ENCODE results near the gene STK26.

Gene STK26

DNA sequence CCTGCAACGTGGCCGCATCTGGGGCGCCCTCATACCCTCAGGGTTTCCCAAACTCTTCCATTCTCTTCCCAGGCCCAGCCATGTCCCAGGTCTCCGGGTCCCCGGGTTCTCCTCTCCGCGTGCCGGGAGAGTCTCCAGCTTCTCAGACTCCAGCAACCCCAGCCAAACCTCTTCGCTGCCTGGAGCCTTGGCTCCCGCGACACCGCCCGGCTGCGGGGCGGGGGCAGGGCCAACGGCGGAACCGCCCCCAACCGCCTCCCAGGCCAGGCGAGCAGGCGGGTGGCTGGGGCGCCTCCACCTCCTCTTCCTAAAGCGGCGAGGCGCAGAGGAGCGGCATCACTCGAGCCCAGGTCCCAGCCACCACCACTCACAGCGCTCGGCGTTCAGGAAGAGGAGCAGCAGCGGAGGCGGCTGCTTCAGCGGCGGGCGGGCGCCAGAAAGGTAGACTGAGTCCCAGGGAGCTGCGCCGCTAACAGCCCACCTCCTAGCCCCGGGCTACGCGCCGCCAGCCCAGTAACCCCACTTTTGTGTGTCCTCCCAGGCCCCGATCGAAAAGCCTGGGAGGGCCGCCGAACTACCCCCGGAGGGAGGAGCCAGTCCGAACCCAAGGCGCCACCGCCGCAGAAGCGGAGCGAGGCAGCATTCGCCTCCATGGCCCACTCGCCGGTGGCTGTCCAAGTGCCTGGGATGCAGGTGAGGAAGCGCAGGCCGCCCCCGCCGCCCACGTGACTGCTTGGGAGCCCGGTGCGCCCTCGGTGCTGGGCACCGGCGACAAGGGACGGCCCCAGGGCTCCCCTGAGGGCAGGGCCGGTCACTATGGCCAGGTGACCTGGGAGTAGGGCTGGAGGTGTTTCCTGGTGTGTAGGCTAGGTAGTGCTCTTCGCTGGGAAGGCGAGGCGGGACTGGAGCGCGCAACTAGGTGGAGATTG is at the start of gene STK26:
TSS of gene STK26 (plus strand) at position 336 of the 929 bp plus-strand sequence. CDS start at position 652, 316 bp downstream.
- Histone ChIP-seq H3K79me2 (ENCODE audit: insufficient read depth, low read length) (peaks cover 72% of the 10 kb centered on the region), H3K9me3 (ENCODE audit: insufficient read depth, low read length, severe bottlenecking) (no peaks in the 10 kb centered on the region), H2AFZ (ENCODE audit: low read depth, low read length) (peak within 1 kb of the TSS; percentile 76), H3K4me2 (ENCODE audit: insufficient read depth, low read length) (peak within 1 kb of the TSS; percentile 83), H4K20me1 (ENCODE audit: insufficient read depth, low read length) (peaks cover 18% of the 10 kb centered on the region), H3K36me3 (ENCODE audit: insufficient read depth, low read length) (peaks cover 10% of the 10 kb centered on the region), H3K4me3 (ENCODE audit: low read depth in 1 of 2, low read length in 2 of 2) (peak within 1 kb of the TSS; percentile 87 to 96), H3K27ac (ENCODE audit: low read length) (peak within 1 kb of the TSS; percentile 97), H3K9ac (ENCODE audit: low read depth, low read length) (peak within 1 kb of the TSS; percentile 98), H3K4me1 (ENCODE audit: insufficient read depth, low read length) (peaks cover 47% of the 10 kb centered on the region), H3K27me3 (ENCODE audit: insufficient read depth, low read length, poor library complexity) (no peaks in the 10 kb centered on the region)
- TF ChIP-seq, protein P1, sequence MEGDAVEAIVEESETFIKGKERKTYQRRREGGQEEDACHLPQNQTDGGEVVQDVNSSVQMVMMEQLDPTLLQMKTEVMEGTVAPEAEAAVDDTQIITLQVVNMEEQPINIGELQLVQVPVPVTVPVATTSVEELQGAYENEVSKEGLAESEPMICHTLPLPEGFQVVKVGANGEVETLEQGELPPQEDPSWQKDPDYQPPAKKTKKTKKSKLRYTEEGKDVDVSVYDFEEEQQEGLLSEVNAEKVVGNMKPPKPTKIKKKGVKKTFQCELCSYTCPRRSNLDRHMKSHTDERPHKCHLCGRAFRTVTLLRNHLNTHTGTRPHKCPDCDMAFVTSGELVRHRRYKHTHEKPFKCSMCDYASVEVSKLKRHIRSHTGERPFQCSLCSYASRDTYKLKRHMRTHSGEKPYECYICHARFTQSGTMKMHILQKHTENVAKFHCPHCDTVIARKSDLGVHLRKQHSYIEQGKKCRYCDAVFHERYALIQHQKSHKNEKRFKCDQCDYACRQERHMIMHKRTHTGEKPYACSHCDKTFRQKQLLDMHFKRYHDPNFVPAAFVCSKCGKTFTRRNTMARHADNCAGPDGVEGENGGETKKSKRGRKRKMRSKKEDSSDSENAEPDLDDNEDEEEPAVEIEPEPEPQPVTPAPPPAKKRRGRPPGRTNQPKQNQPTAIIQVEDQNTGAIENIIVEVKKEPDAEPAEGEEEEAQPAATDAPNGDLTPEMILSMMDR (IDR thresholded peaks at IDR 0.05; ENCODE audit: borderline replicate concordance, extremely low read depth, low read length, poor library complexity, severe bottlenecking), result peak; percentile 2
- TF ChIP-seq EZH2 (IDR thresholded peaks at IDR 0.05; ENCODE audit: borderline replicate concordance, low read depth, low read length, severe bottlenecking), result no peak
- DNase-seq, result peak; percentile 87
- peak; percentile 83 for ATAC-seq (ENCODE audit: insufficient read depth, low read depth)

DNA sequence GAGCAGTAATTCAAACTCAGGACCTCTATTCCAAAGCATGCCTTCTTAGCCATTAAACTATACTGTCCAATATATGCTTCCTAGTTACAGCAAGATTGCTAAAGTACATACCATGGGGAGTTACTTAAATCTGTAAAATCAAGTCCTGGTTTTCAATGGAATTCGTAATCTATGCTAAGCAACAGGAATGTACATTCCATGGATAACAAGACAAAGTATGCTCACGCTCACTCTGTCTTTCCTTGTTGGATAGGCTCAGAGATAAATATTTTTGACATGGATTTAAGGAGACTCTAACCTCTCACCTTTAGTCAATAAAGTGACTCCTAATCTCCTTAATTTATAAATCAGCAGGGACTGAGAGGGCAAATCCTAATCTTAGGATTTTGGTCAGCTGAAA is 47.3 kb upstream of the STK26 start:
- H3K9ac ChIP-seq (ENCODE audit: low read depth, low read length), result no peak overlapping the region
- H3K36me3 ChIP-seq (ENCODE audit: insufficient read depth, low read length), result no peaks in the 10 kb centered on the region
- H3K9me3 ChIP-seq (ENCODE audit: insufficient read depth, low read length, severe bottlenecking), result no peaks in the 10 kb centered on the region
- H3K4me3 ChIP-seq (ENCODE audit: low read depth in 1 of 2, low read length in 2 of 2), result no peak overlapping the region
- H2AFZ ChIP-seq (ENCODE audit: low read depth, low read length), result no peak overlapping the region
- no peak for TF ChIP-seq EZH2 (IDR thresholded peaks at IDR 0.05; ENCODE audit: borderline replicate concordance, low read depth, low read length, severe bottlenecking)
- TF ChIP-seq, protein P1 (IDR thresholded peaks at IDR 0.05; ENCODE audit: borderline replicate concordance, extremely low read depth, low read length, poor library complexity, severe bottlenecking), result no peak
- no peaks in the 10 kb centered on the region for H3K27me3 ChIP-seq (ENCODE audit: insufficient read depth, low read length, poor library complexity)
- H3K4me1 ChIP-seq (ENCODE audit: insufficient read depth, low read length), result peaks cover 8% of the 10 kb centered on the region
- no peak overlapping the region for H3K4me2 ChIP-seq (ENCODE audit: insufficient read depth, low read length)
- ATAC-seq (ENCODE audit: insufficient read depth, low read depth) (no peak), DNase-seq (no peak)
- no peak overlapping the region for H3K27ac ChIP-seq (ENCODE audit: low read length)
- H3K79me2 ChIP-seq (ENCODE audit: insufficient read depth, low read length), result no peaks in the 10 kb centered on the region
- no peaks in the 10 kb centered on the region for H4K20me1 ChIP-seq (ENCODE audit: insufficient read depth, low read length)

DNA sequence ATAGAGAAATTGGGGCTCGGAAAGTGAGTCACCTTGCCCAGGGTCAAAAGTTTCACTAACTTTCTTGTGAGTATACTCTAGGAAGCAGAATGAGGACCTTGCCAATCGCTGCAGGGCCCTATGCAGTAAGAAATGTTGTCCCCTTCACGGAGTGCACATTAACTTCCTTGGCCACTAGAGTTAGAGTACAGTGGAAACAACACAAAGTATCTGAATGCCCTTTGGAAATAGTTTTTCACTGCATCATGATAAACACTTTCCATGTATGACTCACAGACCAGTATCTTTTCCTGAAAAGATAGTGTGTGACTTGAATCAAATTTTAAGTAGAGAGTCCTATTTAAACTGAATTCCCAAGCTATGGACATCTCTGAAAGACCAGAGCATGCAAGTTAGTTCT is 45.5 kb upstream of the STK26 start:
- Histone ChIP-seq H3K36me3 (ENCODE audit: insufficient read depth, low read length) (no peaks in the 10 kb centered on the region), H3K27ac (ENCODE audit: low read length) (no peak overlapping the region), H4K20me1 (ENCODE audit: insufficient read depth, low read length) (no peaks in the 10 kb centered on the region), H3K79me2 (ENCODE audit: insufficient read depth, low read length) (no peaks in the 10 kb centered on the region), H3K9ac (ENCODE audit: low read depth, low read length) (no peak overlapping the region), H3K4me1 (ENCODE audit: insufficient read depth, low read length) (no peaks in the 10 kb centered on the region), H3K9me3 (ENCODE audit: insufficient read depth, low read length, severe bottlenecking) (no peaks in the 10 kb centered on the region), H3K27me3 (ENCODE audit: insufficient read depth, low read length, poor library complexity) (no peaks in the 10 kb centered on the region), H3K4me2 (ENCODE audit: insufficient read depth, low read length) (no peak overlapping the region), H3K4me3 (ENCODE audit: low read depth in 1 of 2, low read length in 2 of 2) (no peak overlapping the region), H2AFZ (ENCODE audit: low read depth, low read length) (no peak overlapping the region)
- TF ChIP-seq EZH2 (IDR thresholded peaks at IDR 0.05; ENCODE audit: borderline replicate concordance, low read depth, low read length, severe bottlenecking), result no peak
- TF ChIP-seq, protein P1 (IDR thresholded peaks at IDR 0.05; ENCODE audit: borderline replicate concordance, extremely low read depth, low read length, poor library complexity, severe bottlenecking), result no peak
- ATAC-seq (ENCODE audit: insufficient read depth, low read depth) (no peak), DNase-seq (no peak)
